HG02642 (cell line): ENCODE data around the gene CRELD2.
A peak's percentile ranks its signal among the peaks of the same experiment; 100 is the strongest.

Experiments
- ATAC-seq: cut with Tn5 transposase; IDR thresholded peaks from one replicate; pipeline ENCODE4 v1.9.1; 2021; ENCODE audit warnings: mild to moderate bottlenecking; ENCODE audit not compliant: unreplicated experiment, poor library complexity

The CRELD2 gene

GRCh38 chr22:49965091-49966040 lies 46.9 kb downstream of the CRELD2 start:
- no peak for ATAC-seq

- no peak for ATAC-seq
Observed at GRCh38 chr22:49966041-49966773, 47.8 kb downstream of the CRELD2 start.

- ATAC-seq, result no peak
Observed at GRCh38 chr22:49966774-49967705, 48.6 kb downstream of the CRELD2 start.

GRCh38 chr22:49967706-49968208 lies 49.3 kb downstream of the CRELD2 start:
- ATAC-seq, result no peak

- no peak for ATAC-seq
Observed at GRCh38 chr22:49968313-49968830, 49.9 kb downstream of the CRELD2 start.

GRCh38 chr22:49968831-49969661 lies 50.6 kb downstream of the CRELD2 start:
- ATAC-seq, result no peak

- ATAC-seq, result no peak
Observed at GRCh38 chr22:49969751-49970527, 51.5 kb downstream of the CRELD2 start.

- peak; percentile 63 for ATAC-seq
Observed at GRCh38 chr22:49970528-49971231, 52.2 kb downstream of the CRELD2 start.

GRCh38 chr22:49971232-49972162 lies 53.1 kb downstream of the CRELD2 start:
- ATAC-seq, result peak; percentile 31

GRCh38 chr22:49972163-49973017 lies 54.0 kb downstream of the CRELD2 start:
- no peak for ATAC-seq

GRCh38 chr22:49973018-49973961 lies 54.9 kb downstream of the CRELD2 start:
- no peak for ATAC-seq

GRCh38 chr22:49975543-49976389 lies 57.3 kb downstream of the CRELD2 start:
- no peak for ATAC-seq

- no peak for ATAC-seq
Observed at GRCh38 chr22:49976439-49977175, 58.2 kb downstream of the CRELD2 start.
